OCI-LY7 (cell line): ENCODE measurements around the gene ZNF605.

Experiments used
- EZH2phosphoT487 ChIP-seq: fragments of 200-600 bp; sonication (generic); IDR thresholded peaks from 2 replicates; pipeline ENCODE4 v1.6.1; 2018; ENCODE audit warnings: low read depth, borderline replicate concordance, mild to moderate bottlenecking, mixed run types, antibody characterized with exemption, low read length, moderate library complexity, mixed read lengths
- TF ChIP-seq, protein P1 (sequence below): fragments of 200-600 bp; sonication (generic); conservative IDR thresholded peaks from 2 replicates; pipeline ENCODE4 v1.5.1; 2014; ENCODE audit warnings: mild to moderate bottlenecking, antibody characterized with exemption, low read length, moderate library complexity, mixed read lengths

DNA sequence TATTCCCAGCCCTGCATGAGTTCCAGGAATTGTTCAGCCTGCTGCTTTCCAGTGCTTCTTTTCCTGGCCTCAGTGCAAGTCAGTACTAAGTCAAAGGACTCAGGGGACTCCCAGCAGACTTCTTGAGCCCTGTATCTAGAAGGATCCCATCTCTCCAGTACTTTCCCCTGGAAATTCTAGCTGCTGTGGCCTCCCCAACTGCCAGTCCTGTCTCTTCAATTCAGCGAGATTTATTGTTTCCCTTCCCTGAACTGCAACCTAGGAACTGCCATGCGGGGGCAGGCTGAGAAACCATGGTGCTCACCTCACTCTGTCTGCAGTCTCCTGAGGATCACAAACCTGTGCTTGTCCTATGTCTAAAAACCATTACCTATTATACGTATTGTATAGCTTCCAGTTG, 31.8 kb downstream of the ZNF605 start:
- TF ChIP-seq, protein P1, sequence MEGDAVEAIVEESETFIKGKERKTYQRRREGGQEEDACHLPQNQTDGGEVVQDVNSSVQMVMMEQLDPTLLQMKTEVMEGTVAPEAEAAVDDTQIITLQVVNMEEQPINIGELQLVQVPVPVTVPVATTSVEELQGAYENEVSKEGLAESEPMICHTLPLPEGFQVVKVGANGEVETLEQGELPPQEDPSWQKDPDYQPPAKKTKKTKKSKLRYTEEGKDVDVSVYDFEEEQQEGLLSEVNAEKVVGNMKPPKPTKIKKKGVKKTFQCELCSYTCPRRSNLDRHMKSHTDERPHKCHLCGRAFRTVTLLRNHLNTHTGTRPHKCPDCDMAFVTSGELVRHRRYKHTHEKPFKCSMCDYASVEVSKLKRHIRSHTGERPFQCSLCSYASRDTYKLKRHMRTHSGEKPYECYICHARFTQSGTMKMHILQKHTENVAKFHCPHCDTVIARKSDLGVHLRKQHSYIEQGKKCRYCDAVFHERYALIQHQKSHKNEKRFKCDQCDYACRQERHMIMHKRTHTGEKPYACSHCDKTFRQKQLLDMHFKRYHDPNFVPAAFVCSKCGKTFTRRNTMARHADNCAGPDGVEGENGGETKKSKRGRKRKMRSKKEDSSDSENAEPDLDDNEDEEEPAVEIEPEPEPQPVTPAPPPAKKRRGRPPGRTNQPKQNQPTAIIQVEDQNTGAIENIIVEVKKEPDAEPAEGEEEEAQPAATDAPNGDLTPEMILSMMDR = no peak
- TF ChIP-seq EZH2phosphoT487 = no peak
